Measurements from ENCODE around the gene MRPL40. TPM values are rescaled to one million over a fixed set of nuclear protein-coding genes. Genes with fewer than 3 reads are reported as not detected.
A peak's percentile ranks its signal among the peaks of the same experiment; 100 is the strongest.

The MRPL40 gene
- total and polyA plus RNA-seq, 2 of the 13 experiments (the other 11 are each of a cell fraction or from before 2014, with no cell fraction given) = 42.7 to 79.7 TPM

- TF ChIP-seq DNMT3B (CRISPR knock-in tag; conservative IDR thresholded peaks at IDR 0.05) (no peak), KLF12 (CRISPR knock-in tag; IDR thresholded peaks at IDR 0.05; ENCODE audit: borderline replicate concordance) (peak; percentile 36; the same call in 1 of the 2 replicates), ZSCAN22 (CRISPR knock-in tag; IDR thresholded peaks at IDR 0.05) (no peak), ZFP36L2 (CRISPR knock-in tag; IDR thresholded peaks at IDR 0.05) (no peak), ZNF687 (CRISPR knock-in tag; IDR thresholded peaks at IDR 0.05) (peak; percentile 74), IKZF4 (CRISPR knock-in tag; IDR thresholded peaks at IDR 0.05; ENCODE audit: borderline replicate concordance, low read depth, not compliant biosample characterization) (no peak), ZNF850 (CRISPR knock-in tag; conservative IDR thresholded peaks at IDR 0.05) (no peak), SP4 (CRISPR knock-in tag; IDR thresholded peaks at IDR 0.05) (no peak), RELA (CRISPR knock-in tag; IDR thresholded peaks at IDR 0.05) (no peak), NAIF1 (CRISPR knock-in tag; IDR thresholded peaks at IDR 0.05; ENCODE audit: borderline replicate concordance) (no peak), ZNF678 (CRISPR knock-in tag; IDR thresholded peaks at IDR 0.05) (no peak; the same call in 1 of the 2 replicates), SRSF4 (IDR thresholded peaks at IDR 0.05; ENCODE audit: low read depth, low read length, poor library complexity, severe bottlenecking) (no peak), PHF20 (CRISPR knock-in tag; IDR thresholded peaks at IDR 0.05) (peak; percentile 85), PAWR (CRISPR knock-in tag; IDR thresholded peaks at IDR 0.05; ENCODE audit: borderline replicate concordance) (no peak), ZNF44 (CRISPR knock-in tag; IDR thresholded peaks at IDR 0.05) (0 out of 2 replicates have a peak, but pooled peaks have one; percentile 59), ZNF136 (CRISPR knock-in tag; IDR thresholded peaks at IDR 0.05; ENCODE audit: low read depth) (no peak), POGK (CRISPR knock-in tag; conservative IDR thresholded peaks at IDR 0.05) (no peak), ZNF17 (CRISPR knock-in tag; IDR thresholded peaks at IDR 0.05) (no peak), ZNF326 (CRISPR knock-in tag; IDR thresholded peaks at IDR 0.05; ENCODE audit: borderline replicate concordance) (no peak), ZBTB34 (CRISPR knock-in tag; IDR thresholded peaks at IDR 0.05) (peak; percentile 12; the same call in 1 of the 2 replicates), MAZ (IDR thresholded peaks at IDR 0.05; ENCODE audit: borderline replicate concordance, low read depth, low read length) (peak; percentile 71; the same call in 1 of the 2 replicates), MAZ (CRISPR knock-in tag; IDR thresholded peaks at IDR 0.05; ENCODE audit: low read depth) (peak; percentile 31; the same call in 1 of the 2 replicates), SOX5 (CRISPR knock-in tag; IDR thresholded peaks at IDR 0.05; ENCODE audit: borderline replicate concordance) (no peak)
Observed at GRCh38 chr22:19479355-19480172, 47.2 kb downstream of the MRPL40 start, which contains the start of gene CDC45 (continued).
